ENCODE data around the gene S100A4.

DNA sequence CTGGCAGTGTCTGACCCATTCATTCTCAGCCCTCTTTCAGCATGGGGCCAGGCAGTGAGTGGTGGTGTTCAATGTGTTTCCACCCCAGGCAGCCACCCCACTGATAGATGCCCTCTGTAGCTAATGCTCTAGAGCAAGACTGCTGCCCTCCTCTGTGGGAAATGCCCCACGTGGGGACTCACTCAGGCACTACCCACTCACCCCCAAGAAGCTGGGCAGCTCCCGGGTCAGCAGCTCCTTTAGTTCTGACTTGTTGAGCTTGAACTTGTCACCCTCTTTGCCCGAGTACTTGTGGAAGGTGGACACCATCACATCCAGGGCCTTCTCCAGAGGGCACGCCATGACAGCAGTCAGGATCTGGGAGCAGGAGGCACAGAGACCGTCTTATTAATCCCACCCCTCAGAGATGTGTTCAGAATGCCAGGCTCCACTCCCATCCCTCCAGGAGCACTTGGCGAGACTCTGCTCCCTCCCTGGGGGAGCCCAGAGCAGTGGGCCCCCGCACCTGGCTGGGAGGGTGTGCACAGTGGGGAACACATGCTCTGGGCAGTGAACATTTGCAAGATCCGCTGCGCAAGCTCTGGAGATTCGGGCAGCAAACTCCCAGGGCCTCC is 1.0 kb downstream of the S100A4 start:
- TF ChIP-seq CTCF (IDR thresholded peaks at IDR 0.05 in 2 of 3, conservative IDR thresholded peaks at IDR 0.05 in 1 of 3; ENCODE audit: borderline replicate concordance in 1 of 3, insufficient read depth in 1 of 3, low read depth in 2 of 3, low read length in 2 of 3): no peak
- TF ChIP-seq POLR2A (IDR thresholded peaks at IDR 0.05; ENCODE audit: borderline replicate concordance, extremely low read depth, insufficient read depth, insufficient read length): no peak
- no peak for TF ChIP-seq MAX (IDR thresholded peaks at IDR 0.05)
- no peak for TF ChIP-seq ELF1 (IDR thresholded peaks at IDR 0.05; ENCODE audit: borderline replicate concordance, low read depth)
- TF ChIP-seq REST (IDR thresholded peaks at IDR 0.05; ENCODE audit: low read depth): no peak
- TF ChIP-seq, protein P1, sequence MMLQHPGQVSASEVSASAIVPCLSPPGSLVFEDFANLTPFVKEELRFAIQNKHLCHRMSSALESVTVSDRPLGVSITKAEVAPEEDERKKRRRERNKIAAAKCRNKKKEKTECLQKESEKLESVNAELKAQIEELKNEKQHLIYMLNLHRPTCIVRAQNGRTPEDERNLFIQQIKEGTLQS (IDR thresholded peaks at IDR 0.05): no peak
- TF ChIP-seq EGR1 (IDR thresholded peaks at IDR 0.05; ENCODE audit: low read depth): no peak
- TF ChIP-seq POLR2AphosphoS5 (IDR thresholded peaks at IDR 0.05; ENCODE audit: low read depth, low read length): no peak; the same call in 1 of the 2 replicates
- no peak for TF ChIP-seq EZH2 (IDR thresholded peaks at IDR 0.05)
- no peak for TF ChIP-seq CEBPB (IDR thresholded peaks at IDR 0.05; ENCODE audit: low read depth)
- no peak for TF ChIP-seq ZNF274 (IDR thresholded peaks at IDR 0.05; ENCODE audit: low read depth, low read length)
